ENCODE results near the gene KRT80.

KRT80 gene

DNA sequence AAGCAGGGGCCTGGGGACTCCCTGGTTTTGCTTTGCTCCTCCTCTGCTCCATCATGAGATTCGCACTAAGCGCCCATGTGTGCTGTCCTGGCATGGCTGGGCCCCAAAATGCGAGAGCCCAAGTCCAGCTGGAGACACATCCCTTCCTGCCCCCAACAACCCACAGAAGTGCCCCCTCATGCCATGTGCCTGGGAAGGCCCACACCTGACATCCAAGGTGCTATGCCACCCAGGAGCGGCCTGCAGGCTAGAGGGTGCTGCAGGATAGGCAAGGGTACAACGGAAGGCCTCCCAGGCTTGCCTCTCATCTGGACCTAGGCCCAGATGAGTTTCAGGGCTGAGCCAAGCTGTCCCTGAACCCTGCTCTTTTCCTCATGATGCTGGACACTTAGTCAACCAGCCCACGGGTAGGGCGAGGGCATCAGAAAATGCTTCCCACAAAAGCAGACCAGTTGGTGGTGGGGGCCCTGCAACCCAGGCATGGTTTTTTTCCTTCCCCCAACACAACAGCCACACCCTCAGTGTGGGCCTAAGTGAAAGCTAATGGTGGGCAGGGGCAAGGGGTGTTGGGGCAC is 13.2 kb upstream of the KRT80 start:
- no peaks in the 10 kb centered on the region for H4K20me1 ChIP-seq (ENCODE audit: insufficient read depth)

DNA sequence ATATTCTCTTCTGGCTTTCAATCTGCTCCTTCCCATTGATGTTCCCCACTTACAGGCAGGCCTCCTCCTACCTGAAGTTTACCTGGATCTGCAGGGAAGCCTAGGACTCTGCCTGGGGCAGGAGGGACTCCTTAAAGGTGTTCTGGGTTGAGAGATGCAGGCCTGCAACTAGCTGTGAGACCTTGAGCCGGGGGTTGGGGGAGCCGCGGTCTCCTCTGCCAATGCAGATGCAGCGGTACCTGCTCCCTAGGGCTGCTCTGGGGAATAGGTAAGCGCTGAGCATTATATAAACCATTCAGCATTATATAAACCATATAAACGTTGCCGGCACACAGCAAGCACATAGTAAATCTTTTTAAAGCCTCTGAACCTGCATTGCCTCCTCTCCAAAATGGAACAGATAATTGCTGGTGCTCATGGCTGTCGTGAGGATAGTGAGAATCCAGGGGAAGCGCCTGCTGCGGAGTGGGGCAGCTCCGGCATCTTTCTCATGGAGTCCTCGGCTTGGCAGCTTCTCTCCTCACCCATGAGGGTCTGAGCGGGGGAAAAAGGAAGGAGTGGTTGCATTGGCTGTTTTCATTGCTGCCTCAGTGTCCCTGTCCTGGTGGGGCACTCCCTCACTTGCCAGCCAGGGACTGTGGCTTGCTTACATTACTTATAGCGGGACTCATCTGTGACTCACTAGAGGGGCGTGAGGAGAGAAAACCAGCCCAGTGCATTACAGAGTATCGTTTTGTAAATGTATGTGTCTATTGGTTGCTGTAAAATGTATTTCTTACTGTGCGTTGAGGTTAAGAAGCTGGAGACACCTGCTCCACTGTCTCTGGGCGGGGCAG is 12.5 kb upstream of the KRT80 start:
- no peak overlapping the region for H3K4me2 ChIP-seq
- no peaks in the 10 kb centered on the region for H3K36me3 ChIP-seq (ENCODE audit: insufficient read depth)
- H2AFZ ChIP-seq (ENCODE audit: low read depth): no peak overlapping the region
- H3K4me3 ChIP-seq (IDR thresholded peaks at IDR 0.05; ENCODE audit: insufficient read depth, low read depth, low read length): no peak overlapping the region
- H4K20me1 ChIP-seq (ENCODE audit: insufficient read depth): no peaks in the 10 kb centered on the region
- no peaks in the 10 kb centered on the region for H3K4me1 ChIP-seq (ENCODE audit: low read depth, poor library complexity, severe bottlenecking)
- H3K27ac ChIP-seq: no peak overlapping the region
- TF ChIP-seq, protein P1, sequence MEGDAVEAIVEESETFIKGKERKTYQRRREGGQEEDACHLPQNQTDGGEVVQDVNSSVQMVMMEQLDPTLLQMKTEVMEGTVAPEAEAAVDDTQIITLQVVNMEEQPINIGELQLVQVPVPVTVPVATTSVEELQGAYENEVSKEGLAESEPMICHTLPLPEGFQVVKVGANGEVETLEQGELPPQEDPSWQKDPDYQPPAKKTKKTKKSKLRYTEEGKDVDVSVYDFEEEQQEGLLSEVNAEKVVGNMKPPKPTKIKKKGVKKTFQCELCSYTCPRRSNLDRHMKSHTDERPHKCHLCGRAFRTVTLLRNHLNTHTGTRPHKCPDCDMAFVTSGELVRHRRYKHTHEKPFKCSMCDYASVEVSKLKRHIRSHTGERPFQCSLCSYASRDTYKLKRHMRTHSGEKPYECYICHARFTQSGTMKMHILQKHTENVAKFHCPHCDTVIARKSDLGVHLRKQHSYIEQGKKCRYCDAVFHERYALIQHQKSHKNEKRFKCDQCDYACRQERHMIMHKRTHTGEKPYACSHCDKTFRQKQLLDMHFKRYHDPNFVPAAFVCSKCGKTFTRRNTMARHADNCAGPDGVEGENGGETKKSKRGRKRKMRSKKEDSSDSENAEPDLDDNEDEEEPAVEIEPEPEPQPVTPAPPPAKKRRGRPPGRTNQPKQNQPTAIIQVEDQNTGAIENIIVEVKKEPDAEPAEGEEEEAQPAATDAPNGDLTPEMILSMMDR (conservative IDR thresholded peaks at IDR 0.05; ENCODE audit: low read depth, low read length): no peak
- H3K27me3 ChIP-seq (ENCODE audit: insufficient read depth, low read depth): peaks cover 10% of the 10 kb centered on the region; the same call in 1 of the 2 replicates
- H3K79me2 ChIP-seq (ENCODE audit: insufficient read depth, low read depth): no peaks in the 10 kb centered on the region
- no peak overlapping the region for H3K9ac ChIP-seq

More for the DNA sequence above, 13.2 kb upstream of the KRT80 start:
- Histone ChIP-seq H3K27me3 (ENCODE audit: insufficient read depth, low read depth) (peaks cover 10% of the 10 kb centered on the region; the same call in 1 of the 2 replicates), H3K4me1 (ENCODE audit: low read depth, poor library complexity, severe bottlenecking) (no peaks in the 10 kb centered on the region), H3K36me3 (ENCODE audit: insufficient read depth) (no peaks in the 10 kb centered on the region), H3K4me3 (IDR thresholded peaks at IDR 0.05; ENCODE audit: insufficient read depth, low read depth, low read length) (no peak overlapping the region), H3K9ac (no peak overlapping the region), H3K79me2 (ENCODE audit: insufficient read depth, low read depth) (no peaks in the 10 kb centered on the region), H2AFZ (ENCODE audit: low read depth) (no peak overlapping the region), H3K4me2 (no peak overlapping the region), H3K27ac (no peak overlapping the region)
- TF ChIP-seq, protein P1 (conservative IDR thresholded peaks at IDR 0.05; ENCODE audit: low read depth, low read length): no peak

DNA sequence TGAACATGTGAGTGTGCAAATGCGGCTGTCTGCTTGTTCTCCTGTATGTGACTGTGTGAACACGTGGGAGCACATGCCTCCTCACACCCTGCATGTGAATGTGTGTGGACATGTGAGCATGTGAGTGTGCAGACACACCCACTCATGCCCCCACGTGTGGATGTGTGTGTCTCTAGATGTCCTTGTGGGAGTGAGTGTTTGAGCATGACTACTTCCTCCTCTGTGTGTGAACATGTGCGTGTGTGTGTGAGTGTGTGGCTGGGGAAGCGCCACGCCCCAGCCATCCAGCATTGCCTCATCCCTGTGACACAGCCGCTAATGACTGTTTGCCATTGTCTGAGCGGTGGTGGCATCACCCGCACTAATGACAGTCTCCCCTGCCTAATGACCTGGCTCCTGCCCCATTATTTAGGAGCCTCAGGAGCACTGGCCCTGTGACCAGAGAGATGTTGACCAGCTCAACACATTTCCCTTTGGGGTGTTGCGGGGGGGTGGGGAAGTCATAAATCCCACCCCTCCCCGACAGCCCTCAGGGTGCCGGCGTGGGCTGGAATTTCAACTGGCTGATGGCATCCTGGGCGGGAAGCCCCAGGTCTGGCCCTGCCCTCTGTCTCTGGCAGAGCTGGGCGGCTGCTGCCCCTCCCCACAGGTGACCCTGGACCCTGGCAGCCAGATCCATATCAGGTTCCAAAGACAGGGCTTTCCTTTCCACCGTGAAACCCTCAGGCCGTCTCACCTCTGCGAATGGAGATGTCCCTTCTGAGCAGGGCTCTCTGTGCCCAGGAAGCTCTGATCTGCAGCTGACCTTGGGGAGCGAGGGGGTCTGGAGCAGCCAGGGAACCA is 11.5 kb upstream of the KRT80 start:
- Histone ChIP-seq H4K20me1 (ENCODE audit: insufficient read depth) (no peaks in the 10 kb centered on the region), H3K4me1 (ENCODE audit: low read depth, poor library complexity, severe bottlenecking) (no peaks in the 10 kb centered on the region), H2AFZ (ENCODE audit: low read depth) (no peak overlapping the region), H3K36me3 (ENCODE audit: insufficient read depth) (no peaks in the 10 kb centered on the region), H3K9ac (no peak overlapping the region), H3K79me2 (ENCODE audit: insufficient read depth, low read depth) (no peaks in the 10 kb centered on the region), H3K27me3 (ENCODE audit: insufficient read depth, low read depth) (peaks cover 5% of the 10 kb centered on the region; the same call in 1 of the 2 replicates), H3K4me3 (IDR thresholded peaks at IDR 0.05; ENCODE audit: insufficient read depth, low read depth, low read length) (no peak overlapping the region), H3K27ac (no peak overlapping the region), H3K4me2 (no peak overlapping the region)
- TF ChIP-seq, protein P1 (conservative IDR thresholded peaks at IDR 0.05; ENCODE audit: low read depth, low read length): no peak

DNA sequence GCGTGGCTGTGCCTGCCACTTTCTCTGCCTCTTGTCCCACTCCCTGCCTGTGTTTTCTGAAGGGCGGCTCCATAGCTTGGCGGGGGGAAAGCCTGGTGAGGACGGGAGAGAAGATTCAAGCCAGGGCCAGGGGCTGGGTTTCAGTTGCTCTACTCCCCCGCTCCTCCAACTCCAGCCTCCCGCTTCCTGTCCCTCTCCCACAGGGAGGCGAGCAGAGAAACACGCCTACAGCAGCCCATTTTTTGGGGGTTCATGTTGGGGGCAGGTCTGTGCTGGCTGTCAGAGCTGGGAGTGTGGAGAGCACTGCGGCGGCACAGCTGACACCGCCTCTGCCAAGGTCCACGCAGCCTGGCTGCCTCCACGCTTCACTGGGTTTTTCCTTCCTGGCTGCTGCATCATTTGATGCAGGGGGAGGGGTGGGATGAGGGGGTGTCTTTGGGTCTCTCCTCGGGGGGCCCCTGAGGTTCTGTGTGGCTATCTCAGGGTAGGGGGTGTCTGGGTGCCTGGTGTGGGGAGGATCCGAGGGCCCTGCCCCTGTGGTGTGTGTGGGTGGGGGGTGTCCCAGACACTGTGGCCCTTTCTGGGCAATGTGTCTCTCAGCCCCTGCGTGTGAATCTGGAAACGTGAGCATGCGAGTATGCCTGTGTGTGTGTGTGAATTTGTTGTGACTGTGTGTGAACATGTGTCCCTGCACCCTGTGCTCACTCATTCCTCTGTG is 10.7 kb upstream of the KRT80 start:
- no peaks in the 10 kb centered on the region for H3K79me2 ChIP-seq (ENCODE audit: insufficient read depth, low read depth)
- H4K20me1 ChIP-seq (ENCODE audit: insufficient read depth): no peaks in the 10 kb centered on the region
- H3K4me3 ChIP-seq (IDR thresholded peaks at IDR 0.05; ENCODE audit: insufficient read depth, low read depth, low read length): no peak overlapping the region
- no peaks in the 10 kb centered on the region for H3K36me3 ChIP-seq (ENCODE audit: insufficient read depth)
- TF ChIP-seq, protein P1 (conservative IDR thresholded peaks at IDR 0.05; ENCODE audit: low read depth, low read length): no peak
- no peaks in the 10 kb centered on the region; the same call in 1 of the 2 replicates for H3K27me3 ChIP-seq (ENCODE audit: insufficient read depth, low read depth)
- H3K9ac ChIP-seq: no peak overlapping the region
- H3K4me1 ChIP-seq (ENCODE audit: low read depth, poor library complexity, severe bottlenecking): no peaks in the 10 kb centered on the region
- H3K4me2 ChIP-seq: no peak overlapping the region
- H2AFZ ChIP-seq (ENCODE audit: low read depth): no peak overlapping the region
- H3K27ac ChIP-seq: no peak overlapping the region

Data from KMS-11 (cell line).